IPS DF 19.7 (cell line): ENCODE results near the gene LMX1A.

ENCODE experiments used
- DNase-seq: peaks from one replicate; pipeline ENCODE4 v3.0.0-alpha.2; 2013; ENCODE audit warnings: low read depth, low spot score

The LMX1A gene

GRCh38 chr1:165355977-165356811 is at the start of gene LMX1A:
Gene LMX1A, minus strand, starts transcription at chr1:165356715. Its CDS starts 1,156 bp downstream, at chr1:165355559.
- DNase-seq = no peak

- peak; percentile 20 for DNase-seq
Measured at GRCh38 chr1:165403835-165404482, 47.4 kb upstream of the LMX1A start.

DNA sequence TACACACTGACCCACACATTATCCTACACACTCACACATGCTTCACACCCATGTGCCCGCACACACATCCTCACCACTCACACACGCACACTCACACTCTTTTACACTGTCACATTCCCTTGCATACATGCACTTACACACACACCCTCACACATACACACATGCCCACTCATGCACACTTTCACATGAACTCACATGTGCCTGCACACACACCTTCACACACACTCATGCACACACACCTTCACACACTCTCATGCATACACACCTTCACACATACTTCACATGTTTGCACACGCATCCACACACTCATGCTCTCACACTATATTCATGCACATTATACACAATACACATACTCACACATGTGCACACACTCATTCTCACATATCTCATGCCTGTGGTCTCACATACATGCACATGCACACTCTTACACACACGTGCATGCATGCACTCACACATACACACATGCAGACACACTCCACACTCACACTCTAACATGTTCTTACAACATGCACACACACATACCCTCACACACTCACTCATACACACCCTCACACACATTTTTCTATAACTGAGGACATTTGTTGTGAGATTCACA is 46.1 kb upstream of the LMX1A start:
- DNase-seq = no peak

DNA sequence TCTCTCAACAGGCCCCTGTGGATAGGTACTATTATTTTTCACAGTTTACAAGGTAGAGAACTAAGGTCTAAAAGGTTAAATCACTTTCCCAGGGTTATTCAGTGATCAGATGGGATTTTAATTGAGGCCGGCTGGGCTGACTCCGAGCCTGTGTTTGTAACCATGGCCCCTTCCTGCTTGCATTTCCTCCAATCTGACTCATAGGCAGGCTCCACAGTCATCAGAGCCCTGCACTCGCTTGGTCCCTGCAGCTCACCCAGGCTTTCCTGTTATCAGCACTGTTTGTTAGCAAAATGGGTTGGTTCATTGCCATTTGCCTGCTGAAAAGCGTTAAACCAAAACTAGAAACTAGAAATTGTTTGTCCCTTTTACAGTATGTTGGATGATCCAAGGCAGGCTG is 41.4 kb upstream of the LMX1A start:
- DNase-seq = no peak

GRCh38 chr1:165395901-165396300 is 39.4 kb upstream of the LMX1A start:
- no peak for DNase-seq

- no peak for DNase-seq
Measured at GRCh38 chr1:165395478-165395877, 39.0 kb upstream of the LMX1A start.

DNA sequence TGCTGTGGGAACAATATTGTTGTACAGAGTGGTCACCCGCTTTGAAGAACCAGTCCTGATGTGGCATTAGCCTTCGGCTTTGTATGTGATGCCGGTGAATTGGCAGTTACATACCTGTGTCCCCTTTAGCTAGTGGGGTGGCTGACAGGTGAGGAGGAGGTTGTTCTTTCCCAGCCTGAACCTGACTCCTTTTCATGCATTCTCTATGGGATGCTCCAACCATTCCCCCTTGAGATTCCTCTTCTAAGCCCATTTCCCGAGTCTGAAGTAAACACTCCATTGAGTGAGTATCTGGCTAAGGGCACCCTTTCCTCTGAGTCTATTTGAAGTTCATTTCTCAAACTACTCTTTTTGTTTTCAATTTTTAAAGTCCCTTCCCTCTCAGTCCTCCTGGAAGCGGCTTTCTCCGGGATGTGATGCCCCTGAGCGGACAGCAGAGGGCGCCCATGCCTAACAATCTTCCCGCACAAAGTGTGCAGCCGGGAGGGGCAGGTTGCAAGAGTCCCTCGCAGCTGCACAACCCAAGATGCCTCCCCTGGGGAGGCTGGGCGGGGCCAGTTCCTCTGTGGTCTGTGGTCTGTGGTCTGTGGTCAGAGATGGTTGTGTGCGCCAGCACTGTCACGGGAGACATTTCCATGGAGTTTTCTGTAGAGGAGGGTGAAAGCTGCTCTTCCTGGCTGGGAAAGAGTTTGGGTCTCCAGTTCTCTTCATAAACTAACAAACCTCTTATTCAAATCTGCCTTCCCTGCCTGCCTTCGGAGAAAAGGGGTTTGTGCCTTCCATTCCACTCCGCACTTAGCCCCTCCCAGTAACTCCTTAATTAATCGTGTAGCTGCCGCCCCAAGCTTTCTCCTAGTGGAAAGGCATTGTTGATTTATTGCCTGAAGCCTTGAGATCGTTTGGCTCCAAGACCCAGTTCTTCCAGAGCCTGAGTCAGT is 36.4 kb upstream of the LMX1A start:
- no peak for DNase-seq

- DNase-seq = no peak
Measured at GRCh38 chr1:165389609-165390008, 33.1 kb upstream of the LMX1A start.

GRCh38 chr1:165387961-165388360 is 31.4 kb upstream of the LMX1A start:
- no peak for DNase-seq

GRCh38 chr1:165387505-165387904 is 31.0 kb upstream of the LMX1A start:
- DNase-seq = no peak

- DNase-seq = no peak
Measured at GRCh38 chr1:165383599-165384405, 27.3 kb upstream of the LMX1A start.

DNA sequence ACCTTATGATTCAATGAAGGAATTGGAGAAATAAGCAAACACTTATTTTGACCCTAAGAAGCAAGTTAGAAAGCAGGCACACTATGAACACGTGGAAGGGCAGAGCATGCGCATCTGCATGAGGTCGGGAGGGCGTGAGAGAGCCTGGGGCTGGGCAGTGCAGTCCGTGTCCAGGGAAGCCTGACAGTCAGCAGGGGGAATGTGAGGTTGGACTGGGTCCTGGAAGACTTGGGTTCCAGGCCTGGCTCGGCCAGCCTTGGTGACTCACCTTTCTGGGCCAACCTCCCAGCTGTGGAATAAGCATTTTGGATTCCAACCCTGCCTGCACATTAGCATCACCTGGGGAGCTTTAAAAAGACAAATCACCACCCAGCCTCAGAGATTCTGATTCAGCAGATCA is 26.6 kb upstream of the LMX1A start:
- DNase-seq = no peak

DNA sequence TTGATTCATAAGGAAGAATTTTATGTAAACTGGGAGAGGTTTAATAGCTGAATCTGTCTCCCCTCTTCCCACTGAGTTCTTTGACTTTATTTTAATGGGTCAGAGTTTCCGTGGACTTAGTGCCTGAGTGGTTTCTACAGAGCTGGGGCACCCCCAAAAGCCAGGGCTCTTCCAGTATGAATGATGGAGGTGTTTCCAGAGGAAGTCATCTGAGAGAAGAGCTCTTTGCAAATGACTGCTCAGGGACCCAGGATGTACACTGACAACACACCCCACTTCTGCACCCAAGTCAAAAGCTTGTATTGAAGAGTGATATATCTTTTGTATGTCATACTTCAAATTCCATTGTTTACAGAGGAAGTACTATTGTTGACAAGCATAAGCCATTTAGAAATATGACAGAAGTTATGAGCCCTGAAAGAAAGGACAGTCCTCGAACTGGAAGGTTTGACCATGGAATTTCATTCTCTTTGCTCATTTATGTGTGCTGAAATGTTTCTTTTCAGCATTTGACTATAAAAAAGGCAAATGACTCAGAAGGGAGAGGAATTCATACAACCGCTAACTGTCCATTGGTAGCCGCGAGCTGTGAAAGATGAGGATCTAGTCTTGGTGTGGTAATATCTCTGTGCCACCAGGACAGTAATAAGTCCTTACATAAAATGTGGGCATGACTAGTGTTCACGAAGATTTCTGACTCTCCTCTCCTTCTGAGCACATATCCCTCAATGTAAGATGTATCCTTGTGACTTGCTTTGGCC is 25.4 kb upstream of the LMX1A start:
- no peak for DNase-seq

- no peak for DNase-seq
Measured at GRCh38 chr1:165376811-165377311, 20.3 kb upstream of the LMX1A start.

GRCh38 chr1:165376041-165376810 is 19.7 kb upstream of the LMX1A start:
- no peak for DNase-seq

GRCh38 chr1:165375623-165376022 is 19.1 kb upstream of the LMX1A start:
- DNase-seq = no peak

GRCh38 chr1:165371588-165372225 is 15.2 kb upstream of the LMX1A start:
- DNase-seq = no peak

- DNase-seq = no peak
Measured at GRCh38 chr1:165369255-165369848, 12.8 kb upstream of the LMX1A start.
